SHP77 (cell line): Measurements from ENCODE around the gene SPNS2.

Source experiments
- DNase-seq, 2 experiments: peaks; one replicate each; lab custom pipeline; 2025; lab: John Stamatoyannopoulos, UW

Gene SPNS2, protein sequence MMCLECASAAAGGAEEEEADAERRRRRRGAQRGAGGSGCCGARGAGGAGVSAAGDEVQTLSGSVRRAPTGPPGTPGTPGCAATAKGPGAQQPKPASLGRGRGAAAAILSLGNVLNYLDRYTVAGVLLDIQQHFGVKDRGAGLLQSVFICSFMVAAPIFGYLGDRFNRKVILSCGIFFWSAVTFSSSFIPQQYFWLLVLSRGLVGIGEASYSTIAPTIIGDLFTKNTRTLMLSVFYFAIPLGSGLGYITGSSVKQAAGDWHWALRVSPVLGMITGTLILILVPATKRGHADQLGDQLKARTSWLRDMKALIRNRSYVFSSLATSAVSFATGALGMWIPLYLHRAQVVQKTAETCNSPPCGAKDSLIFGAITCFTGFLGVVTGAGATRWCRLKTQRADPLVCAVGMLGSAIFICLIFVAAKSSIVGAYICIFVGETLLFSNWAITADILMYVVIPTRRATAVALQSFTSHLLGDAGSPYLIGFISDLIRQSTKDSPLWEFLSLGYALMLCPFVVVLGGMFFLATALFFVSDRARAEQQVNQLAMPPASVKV

DNA sequence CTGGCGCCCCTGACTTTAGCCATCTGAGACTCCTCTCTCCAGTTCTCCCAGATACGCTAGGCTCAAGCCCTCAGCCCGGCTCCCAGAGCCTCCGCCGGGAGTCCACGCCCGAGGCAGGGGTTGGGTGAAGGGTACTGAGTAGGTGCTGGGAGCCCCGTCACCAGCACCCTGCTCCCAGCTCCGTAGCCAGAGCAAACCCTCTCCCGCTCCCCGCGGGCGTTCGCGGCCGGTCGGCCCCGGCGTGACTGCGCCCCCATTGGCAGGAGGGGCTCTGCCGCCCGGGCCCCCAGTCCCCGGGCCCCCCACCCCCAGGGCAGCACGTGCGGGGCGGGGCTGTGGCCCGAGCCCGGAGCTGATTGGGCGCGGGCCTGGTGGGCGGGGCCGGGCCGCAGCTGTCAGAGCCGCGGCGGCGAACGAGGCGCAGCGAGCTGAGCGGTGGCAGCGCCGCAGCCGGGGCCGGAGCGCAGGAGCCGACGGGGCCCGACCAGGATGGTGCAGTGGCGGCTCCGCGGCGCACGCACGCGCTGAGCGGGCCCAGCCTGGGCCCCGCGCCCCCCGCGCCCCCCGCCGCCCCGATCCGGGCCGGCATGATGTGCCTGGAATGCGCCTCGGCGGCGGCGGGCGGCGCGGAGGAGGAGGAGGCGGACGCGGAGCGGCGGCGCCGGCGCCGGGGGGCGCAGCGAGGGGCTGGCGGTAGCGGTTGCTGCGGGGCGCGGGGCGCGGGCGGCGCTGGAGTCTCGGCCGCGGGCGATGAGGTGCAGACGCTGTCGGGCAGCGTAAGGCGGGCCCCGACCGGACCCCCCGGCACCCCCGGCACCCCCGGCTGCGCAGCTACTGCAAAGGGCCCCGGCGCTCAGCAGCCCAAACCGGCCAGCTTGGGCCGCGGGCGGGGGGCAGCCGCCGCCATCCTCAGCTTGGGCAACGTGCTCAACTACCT lies at the start of gene SPNS2:
TSS of gene SPNS2 (plus strand) at position 421 of the 937 bp plus-strand sequence. CDS start at position 588, 167 bp downstream.
- DNase-seq, result peak; percentile 47 to 82

DNA sequence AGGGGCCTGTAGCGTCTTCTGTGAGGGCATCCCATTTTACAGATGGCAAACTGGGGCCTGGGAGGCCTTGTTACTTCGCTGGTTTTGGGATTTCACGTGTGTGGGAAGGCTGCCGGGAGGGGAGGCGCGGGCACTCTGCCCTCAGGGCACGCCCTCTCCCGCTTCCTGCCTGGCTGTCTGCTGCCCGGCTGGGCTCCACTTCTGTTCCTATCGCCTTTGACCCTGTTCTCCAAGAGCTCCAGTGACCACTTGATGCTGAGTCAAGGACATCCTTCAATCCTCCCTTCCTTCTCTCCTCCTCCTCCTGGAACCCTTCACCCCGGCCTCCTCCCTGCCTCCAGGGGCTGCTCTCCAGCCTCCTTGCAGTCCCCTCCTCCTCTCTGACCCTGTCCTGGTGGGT lies 48.9 kb upstream of the SPNS2 start:
- no peak for DNase-seq

DNA sequence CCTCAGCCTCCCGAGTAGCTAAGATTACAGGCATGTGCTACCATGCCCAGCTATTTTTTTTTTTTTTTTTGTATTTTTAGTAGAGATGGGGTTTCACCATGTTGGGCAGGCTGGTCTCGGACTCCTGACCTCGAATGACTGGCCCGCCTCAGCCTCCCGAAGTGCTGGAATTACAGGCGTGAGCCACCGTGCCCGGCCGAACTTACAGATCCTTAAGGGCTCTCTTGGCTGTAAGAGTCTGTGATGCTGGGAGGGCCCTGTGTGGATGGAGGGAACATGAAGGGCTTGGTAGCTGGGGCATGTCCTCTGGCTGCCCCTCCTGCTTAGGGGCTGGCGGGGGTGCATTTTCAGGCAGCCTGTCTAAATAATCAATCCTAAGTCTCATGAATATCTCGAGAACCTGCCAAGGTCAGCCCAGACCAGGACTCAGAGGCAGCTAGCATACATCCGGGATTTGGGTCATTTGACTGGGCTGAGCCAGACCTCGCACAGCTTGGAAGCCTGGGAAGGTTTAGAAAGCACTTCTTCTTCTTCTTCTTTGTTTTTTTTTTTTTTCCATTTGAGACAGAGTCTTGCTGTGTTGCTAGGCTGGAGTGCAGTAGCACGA lies 47.9 kb upstream of the SPNS2 start:
- DNase-seq, result no peak

DNA sequence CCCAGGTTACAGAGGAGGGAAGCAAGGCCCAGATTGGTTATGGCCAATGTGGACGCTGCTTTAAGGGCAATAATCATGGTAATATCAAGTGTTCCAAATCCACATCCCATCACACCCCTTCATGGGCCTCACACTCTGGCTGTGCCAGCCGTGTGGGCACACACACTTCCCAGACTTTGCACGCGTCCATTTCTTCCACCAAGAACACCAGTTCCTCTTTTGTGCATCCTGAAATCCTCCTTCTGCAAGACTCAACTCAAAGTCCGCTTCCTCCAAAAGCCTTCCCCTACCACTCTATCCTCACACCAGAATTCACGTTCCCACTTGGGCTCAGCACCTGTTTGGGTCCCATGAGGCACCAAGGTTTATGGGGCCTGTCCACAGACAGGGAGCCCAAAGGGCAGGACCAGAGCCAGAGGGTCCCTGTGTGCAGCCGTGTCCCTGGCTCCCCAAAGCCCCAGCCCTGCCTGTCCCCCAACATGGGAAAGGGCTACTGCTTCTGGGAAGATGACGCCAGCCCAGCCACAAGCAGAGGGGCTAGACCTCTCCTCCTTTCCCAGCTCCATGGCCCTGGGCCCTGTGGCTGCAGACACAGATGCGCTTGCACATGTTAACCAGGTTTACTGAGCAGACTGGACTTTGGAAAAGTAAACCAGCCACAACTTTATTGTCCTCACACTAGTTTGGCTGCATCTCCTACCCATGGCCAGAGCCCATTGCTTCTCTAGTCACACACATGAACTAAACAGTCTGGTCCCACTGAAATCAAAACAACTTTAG lies 44.7 kb upstream of the SPNS2 start:
- no peak for DNase-seq

DNA sequence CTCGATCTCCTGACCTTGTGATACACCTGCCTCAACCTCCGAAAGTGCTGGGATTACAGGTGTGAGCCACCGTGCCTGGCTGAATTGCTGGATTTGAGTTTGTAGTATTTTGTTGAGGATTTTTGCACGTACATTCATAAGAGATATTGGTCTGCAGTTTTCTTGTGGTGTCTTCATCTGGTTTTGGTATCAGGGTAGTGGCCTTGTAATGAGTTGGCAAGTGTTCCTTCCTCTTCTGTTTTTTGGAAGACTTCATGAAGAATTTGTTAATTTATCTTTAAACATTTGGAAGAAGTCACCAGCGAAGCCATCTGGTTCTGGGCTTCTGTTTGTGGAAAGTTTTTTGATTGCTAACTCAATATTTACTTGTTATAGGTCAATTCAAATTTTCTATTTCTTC lies 38.0 kb upstream of the SPNS2 start:
- DNase-seq, result no peak

DNA sequence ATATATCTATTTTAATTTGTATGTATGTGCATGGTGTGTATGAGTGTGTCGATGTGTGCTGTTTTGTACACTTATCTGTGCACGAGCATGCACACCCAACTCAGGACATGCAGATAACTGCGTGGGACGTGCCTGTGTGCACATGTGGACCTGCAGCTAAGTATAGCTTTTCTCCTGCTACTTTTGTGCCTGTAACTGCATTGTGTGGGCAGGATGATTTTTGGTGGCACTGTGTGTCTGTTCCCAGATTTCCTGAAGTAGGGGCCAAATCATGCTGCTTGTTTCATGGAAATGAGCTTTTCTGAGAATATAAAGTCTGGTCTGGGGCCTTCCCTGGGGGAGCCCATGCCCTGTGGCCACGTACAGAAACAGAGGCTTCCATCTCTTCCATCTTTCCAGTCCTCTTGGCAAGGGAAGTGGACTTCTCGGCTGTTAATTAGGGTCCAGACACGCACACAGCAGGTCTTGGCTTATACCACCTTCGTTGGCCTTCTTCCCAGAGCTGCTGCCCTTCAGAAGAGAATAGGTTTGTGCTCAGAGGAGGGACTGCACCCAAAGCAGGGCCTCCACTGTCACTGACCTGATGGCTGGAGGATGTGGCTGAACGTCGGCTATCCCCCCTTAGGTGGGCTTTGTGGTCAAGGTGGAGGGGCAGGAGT lies 34.7 kb upstream of the SPNS2 start:
- DNase-seq, result no peak

DNA sequence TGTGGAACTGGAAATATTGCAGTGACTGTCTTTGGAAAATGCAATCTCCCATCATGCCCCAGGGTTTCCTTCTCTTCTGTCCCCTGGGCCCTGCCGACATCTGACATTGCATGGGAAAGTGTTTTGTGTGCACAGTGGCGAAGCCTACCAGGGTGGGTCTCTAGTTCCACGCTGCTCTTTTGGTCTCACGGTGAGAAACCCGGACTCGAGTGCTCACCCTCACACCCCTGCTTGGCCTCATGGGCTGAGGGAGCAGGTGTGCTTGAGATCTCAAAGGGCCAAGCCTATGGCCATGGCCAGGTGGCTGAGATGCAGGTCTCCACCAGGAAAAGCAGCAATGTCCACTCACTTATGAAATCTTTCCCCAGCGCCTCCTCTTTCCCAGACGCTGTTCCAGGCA lies 32.9 kb upstream of the SPNS2 start:
- no peak for DNase-seq

DNA sequence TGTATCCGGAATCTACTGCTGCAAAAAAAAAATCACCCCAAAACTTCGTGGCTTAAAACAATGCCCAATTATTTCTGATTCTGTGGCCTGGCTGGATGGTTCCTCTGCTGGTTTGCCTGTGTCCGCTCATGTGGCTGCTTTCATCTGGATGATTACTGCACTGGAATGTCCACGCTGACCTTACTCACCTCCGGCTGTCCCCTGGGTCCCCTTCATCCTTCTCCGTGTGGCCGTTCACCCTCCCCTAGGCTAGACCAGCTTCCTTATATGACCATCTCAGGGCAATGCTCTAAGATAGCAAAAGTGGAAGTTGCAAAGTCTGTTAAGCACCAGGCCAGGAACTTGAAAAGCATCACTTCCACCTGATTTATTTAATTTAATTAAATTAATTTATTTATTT lies 31.4 kb upstream of the SPNS2 start:
- no peak for DNase-seq

DNA sequence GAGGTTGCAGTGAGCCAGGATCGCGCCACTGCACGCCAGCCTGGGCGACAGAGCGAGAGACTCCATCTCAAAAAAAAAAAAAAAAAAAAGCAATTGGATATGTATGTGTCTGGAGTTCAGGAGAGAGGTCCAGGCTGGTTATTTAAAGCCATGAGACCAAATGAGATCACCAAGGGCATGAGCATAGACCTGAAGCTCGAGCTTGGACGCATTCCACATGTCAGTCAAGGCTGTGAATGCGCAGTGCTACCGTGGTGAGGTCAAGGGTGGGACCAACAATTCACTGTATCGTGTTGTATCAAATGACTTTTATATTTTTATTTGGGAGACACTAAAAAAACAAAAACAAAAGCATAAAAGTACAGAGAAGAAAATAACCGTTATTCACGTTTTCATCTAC lies 29.1 kb upstream of the SPNS2 start:
- DNase-seq, result no peak

DNA sequence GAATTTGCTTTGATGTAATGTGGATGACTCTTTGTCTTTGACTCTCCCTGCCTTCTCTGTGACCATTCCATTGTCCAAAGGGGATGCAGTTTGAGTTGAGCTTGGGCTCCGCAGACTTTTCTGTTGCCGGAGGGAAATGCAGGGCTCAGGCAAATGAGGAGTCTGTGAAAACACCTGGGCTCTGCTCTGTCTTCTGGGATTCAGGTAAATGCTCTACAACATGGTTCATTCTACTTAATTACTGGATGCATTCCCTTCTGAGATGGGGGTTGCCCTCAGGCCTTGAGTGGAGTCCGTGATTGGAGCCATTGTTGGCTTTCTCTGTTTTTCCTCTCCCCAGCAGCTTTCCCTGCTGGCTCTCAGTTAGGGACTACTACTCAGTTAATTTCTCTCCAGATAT lies 26.4 kb upstream of the SPNS2 start:
- no peak for DNase-seq

DNA sequence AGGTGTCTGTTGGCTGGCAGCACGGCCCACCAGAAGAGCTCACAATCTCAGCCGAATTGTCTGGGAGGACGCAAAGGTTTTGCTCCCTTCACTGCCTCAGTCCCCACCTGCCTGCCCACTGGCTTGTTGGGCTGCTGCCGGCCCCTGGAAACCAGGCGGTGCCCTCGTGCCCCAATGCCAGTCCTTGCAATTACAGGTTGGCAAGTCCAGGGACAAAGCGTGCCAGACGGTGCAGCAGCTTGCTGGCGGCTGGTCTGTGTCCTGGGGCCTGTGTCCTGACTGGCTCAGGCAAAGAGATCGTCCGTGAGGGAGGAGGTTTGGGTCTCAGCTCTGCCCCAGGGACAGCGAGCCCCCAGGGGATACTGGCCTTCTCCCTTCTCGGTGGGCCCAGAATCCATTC lies 24.6 kb upstream of the SPNS2 start:
- DNase-seq, result no peak

DNA sequence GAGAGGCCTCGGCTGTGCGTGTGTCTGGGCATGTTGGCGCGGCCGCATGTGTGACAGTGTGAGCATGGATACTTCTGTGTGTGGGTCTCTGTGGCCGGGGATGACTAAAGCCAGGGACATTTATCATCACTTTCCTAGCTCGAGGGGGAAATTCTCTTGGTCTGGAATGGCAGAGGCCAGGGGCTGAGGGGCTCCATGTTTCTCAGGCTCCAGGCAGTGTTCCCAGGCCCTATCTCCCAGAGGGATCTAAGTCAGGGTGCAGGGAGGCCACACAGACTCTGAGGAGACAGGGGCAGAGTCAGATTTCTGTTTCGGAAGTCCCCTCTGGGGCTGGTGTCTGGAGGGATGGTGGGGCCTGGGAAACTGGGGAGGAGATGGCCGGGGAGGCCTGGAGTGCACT lies 23.7 kb upstream of the SPNS2 start:
- DNase-seq, result no peak

DNA sequence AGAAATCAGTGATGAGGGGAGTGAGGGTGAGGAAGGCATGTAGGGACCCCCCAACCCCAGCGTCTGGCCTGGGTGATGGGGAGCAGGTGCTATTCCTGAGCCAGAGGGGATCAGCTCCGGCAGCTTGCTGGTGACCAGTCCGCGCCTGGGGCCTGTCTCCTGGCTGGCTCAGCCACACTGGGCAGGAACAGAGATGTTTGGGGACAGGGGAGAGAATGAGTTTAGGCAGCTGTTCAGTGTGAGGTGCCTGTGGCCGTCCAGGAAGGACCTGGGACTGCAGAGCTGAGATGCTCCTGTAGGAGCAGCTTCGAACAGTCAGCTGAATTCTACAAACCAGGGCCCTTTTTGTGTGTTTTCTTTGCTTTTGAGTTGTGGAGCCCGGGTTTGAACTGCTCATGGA lies 23.2 kb upstream of the SPNS2 start:
- DNase-seq, result no peak

DNA sequence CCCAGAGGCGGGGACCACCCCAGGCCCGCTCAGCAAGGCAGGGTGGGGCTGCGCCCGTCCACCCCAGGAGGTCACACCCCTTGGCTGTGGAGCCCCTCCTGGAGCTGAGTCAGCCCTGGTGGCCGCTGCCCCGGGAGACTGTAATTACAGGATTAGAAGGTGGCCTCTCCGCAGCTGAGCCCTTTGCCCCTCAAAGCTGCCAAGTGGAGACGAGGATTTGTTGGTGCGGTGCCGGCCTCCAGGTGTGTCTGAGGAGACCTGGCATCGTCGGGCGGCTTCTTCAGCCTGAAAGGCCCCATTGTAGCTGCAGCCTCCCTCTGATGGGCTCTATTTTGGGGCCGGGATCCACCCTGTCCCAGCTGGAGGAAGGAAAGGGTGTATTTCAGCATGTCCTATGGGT lies 22.7 kb upstream of the SPNS2 start:
- no peak for DNase-seq

DNA sequence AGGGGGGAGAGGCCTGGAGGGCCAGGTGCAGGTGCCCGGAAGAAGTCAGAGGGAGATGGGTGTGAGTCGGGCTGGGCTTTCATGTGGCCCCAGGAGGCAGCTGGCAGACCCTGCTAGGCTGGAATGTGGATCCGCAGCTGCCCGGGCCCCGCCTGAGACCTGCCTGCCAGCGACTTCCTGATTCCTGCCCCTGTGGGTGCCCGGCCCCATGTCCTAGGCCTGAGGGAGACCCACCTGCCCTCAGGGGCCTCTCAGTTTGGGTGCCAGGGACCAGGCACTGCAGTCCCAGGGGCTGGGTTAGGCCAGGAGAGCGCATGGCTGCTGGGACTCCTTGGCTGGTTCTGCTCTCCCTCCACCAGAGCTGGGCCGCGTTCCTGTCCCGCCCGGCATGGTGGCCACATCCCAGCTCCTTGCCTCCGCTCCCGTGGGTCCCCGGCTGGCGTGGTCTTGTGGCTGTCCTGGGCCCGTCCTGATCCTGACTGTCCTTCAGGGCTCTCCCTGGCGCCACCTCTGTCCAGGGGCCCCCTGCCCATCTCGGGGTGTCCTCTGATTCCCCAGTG lies 22.1 kb upstream of the SPNS2 start:
- DNase-seq, result peak in 1 of 2 experiments; percentile 80

DNA sequence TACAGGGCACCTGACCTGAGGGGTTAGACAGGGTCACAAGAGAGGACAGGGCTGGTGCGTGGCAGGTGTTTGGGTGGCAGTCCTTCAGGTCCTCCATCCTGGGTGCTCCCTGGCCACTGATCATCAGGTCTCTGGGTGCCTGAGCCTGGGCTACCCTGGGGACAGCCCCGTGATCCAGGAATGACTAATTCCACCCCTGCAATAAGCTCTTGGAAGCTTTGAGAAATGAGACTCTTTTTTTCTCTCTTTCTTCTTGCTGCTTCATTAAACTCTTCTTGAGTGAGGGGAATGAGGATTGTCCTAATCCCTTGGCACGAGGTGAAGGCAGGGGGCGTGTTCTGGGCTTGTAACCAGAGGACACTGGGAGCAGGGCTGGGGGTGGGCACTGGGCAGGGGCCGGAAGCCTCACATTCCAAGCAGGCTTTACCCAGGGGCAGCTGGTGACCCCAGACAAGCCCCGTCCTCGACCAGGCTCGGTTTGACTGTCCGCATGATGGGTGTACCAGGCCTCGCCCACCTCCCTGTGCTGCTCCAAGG lies 21.4 kb upstream of the SPNS2 start:
- no peak for DNase-seq

DNA sequence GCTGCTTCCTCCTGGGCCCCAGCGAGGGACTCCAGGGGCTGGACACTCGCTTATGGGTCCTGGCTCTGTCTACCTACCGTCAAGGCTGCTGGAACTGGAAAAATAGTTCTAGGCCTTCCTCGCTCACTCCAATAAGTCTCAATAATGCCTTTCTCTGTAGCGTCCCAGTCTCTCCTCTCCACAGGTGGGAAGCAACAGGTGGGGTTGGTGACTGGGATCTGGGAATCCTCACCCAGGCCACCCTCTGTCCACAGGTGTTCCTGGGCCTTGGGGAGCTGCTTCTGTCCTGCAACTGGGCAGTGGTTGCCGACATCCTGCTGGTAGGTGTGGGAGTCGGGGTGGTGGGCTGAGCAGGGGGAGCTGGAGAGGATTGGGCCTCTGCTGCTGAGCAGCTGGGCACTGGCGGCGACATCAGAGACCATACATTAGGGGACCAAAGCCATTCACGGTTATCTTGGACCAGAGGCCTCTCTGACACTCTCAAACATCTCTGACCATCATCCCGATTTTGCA lies 20.3 kb upstream of the SPNS2 start:
- no peak for DNase-seq

DNA sequence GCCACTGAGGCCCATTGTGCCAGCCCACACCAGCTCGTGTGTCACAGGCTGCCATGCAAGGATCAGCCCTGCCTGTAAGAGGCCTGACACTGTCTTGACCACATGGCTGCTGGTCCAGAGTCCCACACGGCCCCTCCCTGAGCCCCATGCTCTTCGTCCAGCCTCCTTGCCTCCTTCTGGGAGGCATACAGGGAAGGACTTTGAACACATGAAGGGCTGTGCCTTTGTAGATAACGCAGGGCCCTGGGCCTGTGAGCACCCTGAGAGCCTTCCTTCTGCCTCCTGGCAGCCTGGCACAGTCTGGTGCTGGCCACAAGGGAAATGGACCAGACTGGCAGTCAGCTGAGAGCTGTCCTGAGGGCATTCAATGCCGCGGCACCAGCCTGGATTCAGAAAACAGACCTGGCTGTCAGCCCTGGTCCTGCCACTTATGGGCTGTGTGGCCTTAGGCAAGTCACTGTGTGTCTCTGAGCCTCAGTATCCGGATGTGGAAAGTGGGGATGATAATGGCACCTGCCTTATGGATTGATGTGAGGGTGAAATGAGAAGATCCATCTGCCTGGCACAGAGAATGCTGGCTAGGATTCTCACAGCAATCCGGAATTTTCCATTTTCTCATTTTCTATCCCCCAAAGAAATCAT lies 19.2 kb upstream of the SPNS2 start:
- no peak for DNase-seq

DNA sequence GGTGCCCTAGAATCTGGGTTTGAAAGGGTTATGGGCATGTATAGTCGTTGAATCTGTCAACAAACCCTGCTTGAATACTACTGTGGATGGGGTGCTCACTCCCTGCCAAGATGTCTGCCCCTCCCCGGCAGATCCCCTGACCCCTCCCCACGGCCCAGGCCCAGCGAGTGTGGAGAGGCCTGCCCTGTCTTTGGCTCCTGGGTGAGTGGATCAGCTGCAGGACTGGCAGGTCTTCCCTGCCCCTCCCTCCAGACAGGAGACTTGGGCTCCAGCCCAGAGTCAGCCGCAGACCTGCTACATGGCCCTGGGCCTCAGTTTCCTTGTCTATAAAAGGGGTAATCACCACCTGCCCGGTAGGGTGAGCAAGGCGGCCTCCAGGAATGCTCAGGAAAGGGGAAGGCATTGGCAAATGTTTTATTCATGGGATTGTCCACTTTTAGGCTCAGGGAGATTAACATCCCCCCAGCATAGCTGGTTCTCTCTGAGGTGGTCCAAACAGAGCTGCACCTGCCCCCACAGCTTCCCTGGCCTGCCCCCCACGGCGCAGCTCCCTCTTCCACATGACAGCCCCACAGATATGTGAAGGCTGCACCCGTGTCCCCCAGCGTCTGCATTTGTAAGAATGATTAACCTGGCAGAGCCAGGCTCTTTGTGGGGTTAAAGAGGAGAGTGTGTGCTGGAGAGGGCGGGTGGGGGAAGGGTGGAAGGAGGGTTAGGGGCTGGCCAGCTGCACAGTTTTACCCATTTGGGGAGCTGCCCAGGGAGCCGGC lies 18.5 kb upstream of the SPNS2 start:
- DNase-seq, result no peak
